M059J (cell line): Measurements from ENCODE around the gene AADACL3. TPM values are rescaled to one million over a fixed set of nuclear protein-coding genes. Genes with fewer than 3 reads are reported as not detected.
A peak's percentile ranks its signal among the peaks of the same experiment; 100 is the strongest.
"Not testable (repeated sequence)": the region's sequence is repeated elsewhere in the genome, so short reads cannot be mapped to it uniquely, and the experiment has no call there.

Experiments used
- DNase-seq: peaks from one replicate; pipeline ENCODE4 v3.0.0-alpha.2; 2012; ENCODE audit warnings: low read depth
- total RNA-seq: library from RNA; depleted of rRNA; stranded (reverse); fragments of >200 nt; shearing (Covaris generic); gene quantifications from 2 replicates; pipeline ENCODE4 v1.2.3, GENCODE V29; 2014

Gene AADACL3
- total RNA-seq, 1 experiment from 2014 or later: not detected

DNA sequence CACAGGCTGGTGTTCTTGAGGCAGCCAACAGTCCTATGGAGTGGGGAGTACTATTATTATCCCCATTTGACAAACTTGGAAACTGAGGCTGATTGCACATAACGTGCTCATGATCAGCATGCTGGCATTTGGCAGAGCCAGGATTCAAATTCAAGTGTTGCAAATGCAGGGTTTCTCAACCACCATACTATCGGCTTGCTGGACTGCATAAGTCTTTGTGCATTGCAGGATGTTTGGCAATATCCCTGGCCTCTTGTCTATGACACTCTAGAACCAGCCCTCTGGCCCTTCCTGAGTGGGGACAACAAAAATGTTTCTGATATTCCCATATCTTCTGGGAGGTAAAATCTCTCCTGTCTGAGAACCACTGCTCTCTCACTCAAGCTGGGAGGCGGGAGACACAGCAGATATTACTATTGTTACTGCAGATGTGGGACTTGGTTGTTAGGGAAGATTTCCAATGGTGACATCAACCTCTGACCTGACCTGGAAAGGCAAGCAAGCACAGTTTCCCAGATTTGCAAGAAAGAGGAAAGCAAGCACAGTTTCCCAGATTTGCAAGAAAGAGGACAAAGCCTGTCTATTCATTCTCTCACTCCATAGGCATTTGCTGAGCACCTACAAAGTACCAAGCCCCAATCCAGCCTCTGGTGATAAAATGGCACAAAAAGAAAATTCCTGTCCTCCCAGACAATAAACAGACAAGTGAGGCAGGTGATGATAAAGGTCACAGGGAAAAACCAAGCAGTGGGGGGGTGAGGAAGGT lies 1.0 kb upstream of the AADACL3 start:
- no peak for DNase-seq

DNA sequence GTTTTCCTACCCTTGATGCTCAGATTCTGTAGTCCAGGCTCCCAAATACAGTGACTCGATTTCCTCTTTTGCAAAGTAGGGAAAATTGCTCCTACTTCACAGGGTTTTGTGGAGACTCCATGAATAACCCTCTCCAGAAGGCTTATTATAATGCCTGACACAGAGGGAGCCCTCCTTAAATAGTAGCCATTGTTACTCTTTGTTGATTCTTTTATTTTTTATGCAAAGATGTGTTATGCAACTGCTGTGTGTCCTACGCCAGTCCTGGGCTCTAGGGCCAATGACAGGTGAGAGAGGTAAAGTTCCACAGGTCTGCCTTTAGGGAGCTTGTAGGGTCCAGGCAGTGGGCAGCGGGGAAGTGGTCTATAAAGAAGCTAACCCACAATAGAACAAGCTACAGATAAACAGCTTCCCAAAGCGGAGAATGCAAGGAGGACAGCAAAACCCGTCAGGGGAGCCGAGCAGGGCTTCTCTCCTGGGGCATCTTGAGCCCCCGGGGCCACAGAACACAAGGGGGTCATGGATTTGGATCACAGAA lies 1.5 kb downstream of the AADACL3 start:
- no peak for DNase-seq

DNA sequence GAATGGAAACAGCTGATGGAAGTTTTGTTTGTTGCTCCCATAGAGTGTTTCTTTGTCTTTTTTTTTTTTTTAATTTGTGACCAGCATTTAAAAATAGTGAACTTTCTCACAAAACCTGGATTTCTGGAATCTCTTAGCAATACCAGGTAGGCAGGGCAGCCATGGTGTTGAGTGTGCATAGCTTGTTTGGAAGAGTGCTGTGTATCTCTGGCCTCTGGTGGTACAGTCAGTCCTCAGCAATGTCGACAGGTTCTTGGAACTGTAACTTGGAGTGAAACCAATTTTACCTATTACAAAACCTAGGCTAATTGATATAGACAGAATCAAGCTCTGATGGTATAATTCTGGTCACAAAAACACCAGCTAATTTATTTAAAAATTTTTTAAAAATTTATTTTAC lies 6.7 kb downstream of the AADACL3 start:
- DNase-seq: no peak

DNA sequence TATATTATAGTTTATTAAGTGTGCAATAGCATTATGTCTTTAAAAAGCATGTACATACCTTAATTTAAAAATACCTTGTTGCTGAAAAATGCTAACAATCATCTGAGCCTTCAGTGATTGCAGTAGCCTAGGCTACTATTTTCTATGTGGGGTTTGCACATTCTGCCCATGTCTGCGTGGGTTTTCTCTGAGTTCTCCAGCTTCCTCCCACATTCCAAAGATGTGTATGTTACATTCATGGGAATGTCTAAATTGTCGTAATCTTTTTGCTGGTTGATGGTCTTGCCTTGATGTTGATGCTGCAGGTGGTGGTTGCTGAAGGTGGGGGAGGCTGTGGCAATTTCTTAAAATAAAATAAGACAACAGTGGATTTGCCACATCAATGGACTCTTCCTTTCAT lies 12.5 kb downstream of the AADACL3 start:
- DNase-seq: no peak

DNA sequence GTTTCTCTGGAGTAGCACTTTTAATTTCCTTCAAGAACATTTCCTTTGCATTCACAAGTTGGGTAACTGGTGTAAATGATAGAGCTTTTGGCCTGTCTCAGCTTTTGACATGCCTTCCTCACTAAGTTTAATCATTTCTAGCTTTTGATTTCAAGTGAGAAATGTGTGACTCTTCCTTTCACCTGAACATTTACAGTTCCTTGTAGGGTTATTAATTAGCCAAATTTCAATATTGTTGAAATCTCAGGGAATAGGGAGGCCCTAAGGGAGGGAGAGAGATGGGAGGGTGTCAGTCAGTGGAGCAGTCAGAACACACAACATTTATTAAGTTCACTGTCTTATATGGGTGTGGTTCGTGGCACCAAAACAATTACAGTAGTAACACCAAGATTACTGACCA lies 14.2 kb downstream of the AADACL3 start:
- no peak for DNase-seq

DNA sequence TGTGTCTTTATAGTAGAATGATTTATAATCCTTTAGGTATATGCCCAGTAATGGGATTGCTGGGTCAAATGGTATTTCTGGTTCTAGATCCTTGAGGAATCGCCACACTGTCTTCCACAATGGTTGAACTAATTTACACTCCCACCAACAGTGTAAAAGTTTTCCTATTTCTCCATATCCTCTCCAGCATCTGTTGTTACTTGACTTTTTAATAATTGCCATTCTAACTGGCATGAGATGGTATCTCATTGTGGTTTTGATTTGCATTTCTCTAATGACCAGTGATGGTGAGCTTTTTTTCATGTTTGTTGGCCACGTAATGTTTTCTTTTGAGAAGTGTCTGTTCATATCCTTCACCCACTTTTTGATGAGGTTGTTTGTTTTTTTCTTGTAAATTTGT lies 15.2 kb downstream of the AADACL3 start:
- not testable (repeated sequence) for DNase-seq

DNA sequence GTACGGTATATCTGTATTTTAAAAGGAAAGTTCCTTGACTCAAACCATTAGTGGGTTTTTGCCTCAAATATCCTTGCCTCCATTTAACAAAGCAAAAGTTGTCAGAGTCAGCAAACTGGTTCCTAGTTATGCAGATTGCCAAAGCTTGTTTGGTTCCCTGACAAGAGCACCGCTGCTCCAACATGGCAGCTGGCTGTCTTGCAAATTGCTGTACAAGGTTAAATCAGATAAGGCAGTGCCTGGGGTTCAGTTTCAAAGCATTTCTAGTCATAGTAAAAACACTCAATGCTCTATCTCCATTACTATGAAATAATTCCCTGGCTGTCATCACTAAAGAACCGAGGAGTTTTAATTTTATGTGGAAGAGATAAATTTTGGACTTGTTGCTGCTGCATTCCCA lies 18.7 kb downstream of the AADACL3 start:
- DNase-seq: no peak

DNA sequence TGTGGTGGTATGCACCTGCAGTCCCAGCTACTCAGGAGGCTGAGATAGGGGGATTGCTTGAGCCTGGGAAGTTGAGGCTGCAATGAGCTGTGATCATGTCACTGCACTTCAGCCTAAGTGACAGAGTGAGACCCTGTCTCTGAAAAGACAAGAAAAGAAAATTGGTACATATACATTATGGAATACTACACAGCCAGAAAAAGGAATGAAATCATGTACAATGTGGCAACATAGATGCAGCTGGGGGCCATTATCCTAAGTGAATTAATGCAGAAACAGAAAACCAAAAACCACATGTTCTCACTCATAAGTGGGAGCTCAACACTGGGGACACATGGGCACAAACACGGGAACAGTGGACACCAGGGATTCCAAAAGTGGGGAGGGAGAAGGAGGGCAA lies 23.0 kb downstream of the AADACL3 start:
- DNase-seq: no peak

DNA sequence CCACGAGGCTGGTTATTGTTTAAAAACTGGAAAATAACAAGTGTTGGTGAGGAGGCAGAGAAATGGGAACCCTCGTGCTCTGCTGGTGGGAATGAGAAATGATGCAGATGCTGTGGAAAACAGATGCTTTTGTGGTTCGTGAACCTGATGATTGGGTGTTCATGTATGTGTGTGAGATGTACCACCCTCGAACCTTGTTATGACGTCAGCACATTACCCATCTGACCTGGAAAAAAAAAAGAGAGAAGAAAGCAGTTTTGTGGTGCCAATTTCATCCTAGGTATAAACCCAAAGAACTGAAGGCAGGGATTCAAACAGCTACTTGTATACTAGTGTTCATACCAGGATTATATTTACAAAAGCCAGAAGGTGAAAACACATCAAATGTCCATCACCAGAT lies 23.7 kb downstream of the AADACL3 start:
- DNase-seq: no peak

DNA sequence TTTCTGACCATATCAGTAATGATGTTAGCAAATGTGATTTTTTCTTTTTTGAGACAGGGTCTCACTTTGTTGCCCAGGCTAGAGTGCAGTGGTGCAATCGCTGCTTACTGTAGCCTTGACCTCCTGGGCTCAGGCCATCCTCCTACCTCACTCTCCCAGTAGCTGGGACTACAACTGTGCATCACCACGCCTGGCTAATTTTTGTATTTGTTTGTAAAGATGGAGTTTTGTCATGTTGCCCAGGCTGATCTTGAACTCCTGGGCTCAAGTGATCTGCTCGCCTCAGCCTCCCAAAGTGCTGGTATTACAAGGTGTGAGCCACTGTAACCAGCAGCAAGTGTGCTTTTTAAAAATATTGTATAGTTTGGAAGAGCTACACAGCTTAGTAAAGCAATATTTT lies 26.0 kb downstream of the AADACL3 start:
- DNase-seq: no peak

DNA sequence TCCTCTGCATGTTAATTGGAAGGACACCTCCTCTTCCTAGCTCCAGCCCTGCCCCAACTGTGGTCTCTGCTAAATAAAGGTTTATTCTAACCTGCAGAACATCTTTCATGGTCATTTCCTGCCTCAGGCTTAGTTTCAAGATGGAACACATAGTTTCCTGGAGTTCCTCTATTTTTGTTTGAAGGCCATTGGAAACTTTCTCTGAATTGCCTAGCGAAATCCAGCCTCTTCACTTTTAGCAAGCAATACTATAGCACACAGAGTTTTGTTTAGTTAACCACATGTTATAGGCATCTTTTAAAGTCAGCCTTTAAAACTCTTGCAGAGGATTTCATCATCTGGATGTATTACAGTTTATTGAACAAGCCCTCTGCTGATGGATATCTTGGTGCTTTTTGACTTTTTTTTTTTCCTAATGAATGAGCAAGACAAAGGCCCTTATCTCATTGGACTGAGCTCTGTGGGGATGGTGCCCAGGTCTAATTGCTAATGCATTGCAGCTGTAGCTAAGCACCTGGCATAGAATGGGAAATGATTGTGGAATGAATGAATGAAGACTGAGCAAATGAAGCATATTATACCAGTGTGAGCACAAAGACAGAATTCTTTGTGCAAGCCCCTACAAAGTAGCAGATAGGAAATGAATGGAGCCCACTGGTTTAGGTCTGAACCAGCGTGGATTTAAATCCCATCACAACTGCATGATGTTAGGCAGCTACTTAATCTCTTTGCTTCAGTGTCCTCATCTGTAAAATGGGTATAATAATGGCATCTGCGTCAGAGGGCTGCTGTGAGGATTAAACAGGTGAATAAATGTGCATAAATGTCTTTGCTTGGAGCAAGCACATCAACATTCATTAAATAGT lies 29.4 kb downstream of the AADACL3 start:
- DNase-seq: no peak

DNA sequence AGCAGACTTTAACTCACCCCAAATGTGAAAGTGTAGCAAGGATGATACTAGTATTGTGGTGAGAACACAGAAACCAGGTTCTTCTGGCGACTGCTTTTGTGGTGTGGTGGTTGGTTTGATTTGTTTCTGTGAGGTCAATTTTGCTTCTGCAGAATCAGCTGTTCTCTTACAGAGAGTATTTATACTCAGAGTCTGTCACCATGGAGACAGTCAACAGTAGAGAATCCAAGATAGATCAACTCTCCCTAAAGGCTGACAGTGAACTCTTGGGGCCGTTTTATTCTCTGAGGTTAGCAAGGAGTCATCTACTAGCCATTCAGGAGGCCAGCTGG lies 30.0 kb downstream of the AADACL3 start, which contains the start of gene CFAP107:
Gene CFAP107 (plus strand): TSS at position 209 of the 332 bp plus-strand sequence. CDS start 231 bp downstream, outside the sequence.
- DNase-seq: peak; percentile 34

DNA sequence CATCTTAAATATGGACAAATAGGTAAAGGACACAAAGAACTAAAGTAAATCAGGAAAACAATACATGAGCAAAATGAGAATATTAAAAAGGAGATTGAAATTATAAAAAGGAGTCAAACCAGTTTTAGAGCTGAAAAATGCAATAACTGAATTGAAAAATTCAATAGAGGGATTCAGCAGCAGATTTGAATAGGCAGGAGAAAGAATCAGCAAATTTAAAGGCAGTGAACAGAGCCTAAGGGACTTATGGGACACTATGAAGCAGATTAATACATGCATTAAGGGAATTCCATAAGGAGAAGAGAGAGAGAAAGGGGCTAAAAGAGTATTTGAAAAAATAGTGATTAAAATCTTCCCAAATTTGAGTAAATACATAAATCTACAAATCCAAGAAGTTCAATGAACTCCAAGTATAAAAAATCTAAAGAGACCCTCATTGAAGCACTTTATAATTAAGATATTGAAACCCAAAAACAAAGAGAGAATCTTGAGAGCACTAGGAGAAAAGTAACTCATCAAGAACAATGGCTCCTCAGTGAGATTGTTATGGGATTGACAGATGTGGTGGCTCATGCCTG lies 33.0 kb downstream of the AADACL3 start:
- no peak for DNase-seq

DNA sequence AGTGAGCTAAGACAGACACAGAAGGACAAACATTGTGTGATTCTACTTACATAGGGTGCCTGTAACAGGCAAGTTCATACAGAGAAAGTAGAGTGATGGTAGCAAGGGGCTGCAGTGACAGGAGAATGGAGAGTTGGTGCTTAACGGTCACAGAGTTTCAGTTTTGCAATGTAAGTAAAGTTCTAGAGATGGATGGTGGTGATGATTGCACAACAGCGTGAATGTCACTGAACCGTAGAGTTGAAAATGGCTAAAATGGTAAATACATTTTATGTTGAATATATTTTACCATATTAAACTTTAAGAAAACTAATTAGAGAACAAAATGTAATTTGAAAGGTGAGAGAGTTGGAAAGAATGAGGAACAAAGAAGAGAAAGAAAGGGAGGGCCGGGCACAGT lies 38.8 kb downstream of the AADACL3 start:
- DNase-seq: no peak

DNA sequence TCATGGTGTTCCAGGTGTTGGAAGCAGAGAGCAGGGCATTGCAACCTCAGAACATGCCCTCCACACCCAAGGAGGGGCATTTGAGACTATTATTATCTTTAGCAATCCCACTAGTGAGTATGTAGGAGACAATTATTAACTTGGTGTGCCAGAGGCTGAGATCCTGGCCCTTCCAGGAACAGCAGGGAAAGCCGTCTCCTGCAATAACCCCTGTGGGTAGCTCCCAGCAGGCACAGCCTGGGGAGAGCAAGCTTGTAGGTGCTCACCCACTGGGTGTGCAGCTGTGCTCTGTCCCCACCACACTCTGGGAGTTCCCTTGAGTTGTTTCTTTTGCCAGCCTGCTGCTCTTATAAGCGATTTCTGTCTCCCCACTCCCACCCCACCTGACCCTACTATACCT lies 40.4 kb downstream of the AADACL3 start:
- no peak for DNase-seq

DNA sequence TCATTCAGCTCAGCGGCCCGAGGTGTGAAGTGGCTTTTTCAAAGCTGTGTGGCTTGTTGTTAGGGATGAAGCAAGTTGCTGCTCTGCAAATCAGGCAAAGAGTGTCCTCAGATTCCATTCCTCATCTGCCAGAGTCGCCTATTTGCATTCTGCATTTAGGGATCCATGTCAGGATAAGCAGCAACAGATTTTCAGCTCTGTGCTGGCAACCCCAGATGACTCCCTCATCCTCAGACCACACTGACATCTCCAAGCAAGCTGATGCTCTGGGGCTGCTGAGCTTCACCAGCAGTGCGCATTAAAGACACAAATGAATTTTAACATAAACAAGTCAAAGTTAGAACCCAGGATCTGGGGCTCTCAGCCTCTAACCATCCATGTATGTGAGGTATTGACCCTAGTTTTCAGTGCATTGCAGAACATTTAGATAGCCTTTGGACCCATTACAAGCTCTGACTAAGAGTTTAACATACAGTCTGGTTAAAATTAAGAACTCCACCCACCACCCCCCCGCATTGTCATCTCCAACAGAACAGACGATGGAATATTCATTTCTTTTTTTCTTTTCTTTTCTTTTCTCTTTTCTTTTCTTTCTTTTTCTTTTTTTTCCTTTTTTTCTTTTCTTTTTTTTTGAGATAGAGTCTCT lies 41.0 kb downstream of the AADACL3 start:
- DNase-seq: no peak

DNA sequence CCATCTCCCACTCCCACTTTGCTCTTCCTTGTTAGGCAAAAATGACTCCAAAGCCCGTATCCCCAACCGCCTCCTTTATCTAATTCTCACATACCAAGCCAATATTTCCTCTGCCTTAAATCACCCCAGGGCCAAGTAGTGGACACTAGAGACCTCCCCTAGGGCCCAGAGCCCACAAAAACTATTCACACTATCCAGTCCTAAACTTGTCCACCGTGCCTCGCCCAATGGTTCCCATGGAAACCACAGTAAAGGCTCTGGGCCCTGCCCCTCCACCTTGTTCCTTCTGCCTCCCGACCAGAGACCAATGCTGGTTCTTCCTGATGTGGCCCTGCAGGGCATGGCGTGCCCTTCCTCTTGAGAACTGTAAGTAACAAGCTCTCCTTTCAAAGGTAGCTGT lies 41.9 kb downstream of the AADACL3 start:
- no peak for DNase-seq

DNA sequence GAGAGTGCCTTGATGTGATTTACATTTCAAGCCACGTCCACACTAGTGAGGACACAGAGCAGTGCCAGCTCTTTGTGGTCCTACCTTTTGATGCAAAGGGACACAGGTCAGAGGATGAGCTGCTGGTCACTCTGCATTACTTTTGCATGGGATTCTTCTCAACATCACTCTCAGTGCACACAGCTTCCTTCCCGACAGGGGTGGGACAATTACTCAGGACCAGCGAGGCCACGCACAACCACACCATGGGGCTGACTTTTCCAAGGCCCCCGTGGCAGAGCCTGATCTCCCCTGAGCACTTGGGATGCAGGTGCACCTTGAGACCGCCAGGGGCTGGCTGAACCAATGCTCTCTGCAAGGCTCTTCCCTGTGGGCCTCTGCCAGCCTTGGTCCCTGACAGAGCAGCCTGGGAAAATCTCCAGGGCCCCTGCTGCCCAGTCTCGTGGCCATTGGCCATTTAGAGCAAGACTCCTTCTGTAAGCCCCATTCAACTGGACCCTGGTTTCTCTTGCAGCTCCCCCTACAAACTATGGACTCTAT lies 44.4 kb downstream of the AADACL3 start:
- DNase-seq: peak; percentile 5

DNA sequence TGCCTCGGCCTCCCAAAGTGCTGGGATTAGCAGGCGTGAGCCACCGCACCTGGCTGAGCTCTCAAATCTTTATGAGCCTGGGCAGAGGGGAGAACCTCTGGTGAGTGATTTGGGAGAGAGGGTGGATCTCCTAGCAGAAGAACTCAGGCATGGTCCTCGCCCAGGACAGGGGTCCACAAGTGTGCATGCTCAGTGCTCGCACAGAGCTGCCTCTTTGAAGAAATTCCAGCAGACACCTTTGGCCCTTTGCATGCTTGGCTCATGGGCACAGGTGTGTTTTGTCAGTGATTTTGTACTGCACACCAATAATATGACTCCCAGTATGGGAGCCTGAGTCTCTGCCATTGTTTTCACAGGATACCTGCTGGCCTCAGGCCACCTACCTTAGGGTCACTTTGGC lies 45.9 kb downstream of the AADACL3 start:
- no peak for DNase-seq

DNA sequence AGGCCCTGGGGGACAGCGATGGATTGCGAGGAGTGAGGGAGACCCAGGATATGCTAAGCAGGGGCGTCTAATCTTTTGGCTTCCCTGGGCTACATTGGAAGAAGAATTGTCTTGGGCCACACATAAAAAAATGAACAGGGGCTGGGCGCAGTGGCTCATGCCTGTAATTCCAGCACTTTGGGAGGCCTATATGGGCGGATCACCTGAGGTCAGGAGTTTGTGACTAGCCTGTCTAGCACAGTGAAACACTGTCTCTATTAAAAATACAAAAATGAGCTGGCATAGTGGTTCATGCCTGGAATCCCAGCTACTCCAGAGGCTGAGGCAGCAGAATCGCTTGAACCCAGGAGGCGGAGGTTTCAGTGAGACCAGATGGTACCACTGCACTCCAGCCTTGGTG lies 46.9 kb downstream of the AADACL3 start:
- no peak for DNase-seq

DNA sequence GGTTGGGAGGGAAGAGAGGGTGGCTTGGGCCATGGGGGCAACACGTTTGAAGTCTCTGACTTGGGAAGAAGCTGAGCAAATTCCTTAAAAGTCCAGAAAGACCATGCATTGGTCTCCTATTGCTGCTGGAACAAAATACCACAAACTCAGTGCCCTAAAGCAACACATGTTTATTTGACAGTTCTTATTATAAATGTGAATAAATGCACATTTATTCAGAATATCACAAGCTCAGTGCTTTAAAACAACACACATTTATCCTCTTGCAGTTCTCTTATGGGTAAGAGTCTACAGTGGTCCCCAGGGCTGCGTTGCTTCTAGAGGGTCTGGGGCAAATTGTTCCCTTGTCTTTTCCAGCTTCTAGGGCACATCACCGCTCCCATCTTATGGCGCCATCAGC lies 47.6 kb downstream of the AADACL3 start:
- no peak for DNase-seq

DNA sequence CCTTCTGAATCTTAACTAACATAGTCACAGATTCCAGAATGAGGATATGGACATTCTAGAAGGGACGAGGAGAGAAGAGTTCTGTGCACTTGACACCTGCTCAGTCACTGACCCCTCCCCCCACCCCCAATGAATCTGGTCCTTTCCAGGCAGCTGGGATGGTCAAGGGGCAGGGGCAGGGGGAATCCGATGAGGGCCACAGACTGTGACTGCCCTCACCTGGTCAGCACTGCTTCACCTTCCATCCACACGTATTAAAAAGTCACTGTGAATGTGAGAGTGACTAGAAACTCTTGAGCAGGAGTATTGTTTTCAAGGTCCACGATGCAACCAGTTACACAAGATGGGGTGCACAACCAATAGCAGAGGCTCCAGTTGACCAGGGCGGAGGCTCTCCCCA lies 48.1 kb downstream of the AADACL3 start:
- DNase-seq: no peak
